ENCODE data around the gene TMEM131L.

Gene TMEM131L

GRCh38 chr4:153474251-153474650 is 8.1 kb downstream of the TMEM131L start:
- DNase-seq: no peak

- DNase-seq: no peak
Measured at GRCh38 chr4:153476829-153477574, 10.8 kb downstream of the TMEM131L start.

- DNase-seq: no peak
Measured at GRCh38 chr4:153479101-153479500, 12.9 kb downstream of the TMEM131L start.

- DNase-seq: no peak
Measured at GRCh38 chr4:153480704-153481103, 14.5 kb downstream of the TMEM131L start.

GRCh38 chr4:153481478-153481877 is 15.3 kb downstream of the TMEM131L start:
- DNase-seq: no peak

- no peak for DNase-seq
Measured at GRCh38 chr4:153483432-153484418, 17.6 kb downstream of the TMEM131L start.

GRCh38 chr4:153485359-153485758 is 19.2 kb downstream of the TMEM131L start:
- no peak for DNase-seq

- no peak for DNase-seq
Measured at GRCh38 chr4:153485860-153486259, 19.7 kb downstream of the TMEM131L start.

- DNase-seq: no peak
Measured at GRCh38 chr4:153486281-153487151, 20.4 kb downstream of the TMEM131L start.

GRCh38 chr4:153488006-153488891 is 22.1 kb downstream of the TMEM131L start:
- peak in 7 of 14 donors; percentile 10 to 55 (median 35) for DNase-seq

- no peak for DNase-seq
Measured at GRCh38 chr4:153489856-153490558, 23.8 kb downstream of the TMEM131L start.

GRCh38 chr4:153490985-153491483 is 24.9 kb downstream of the TMEM131L start:
- DNase-seq: no peak

GRCh38 chr4:153494562-153494961 is 28.4 kb downstream of the TMEM131L start:
- DNase-seq: no peak

- DNase-seq: no peak
Measured at GRCh38 chr4:153495480-153496193, 29.5 kb downstream of the TMEM131L start.

GRCh38 chr4:153497091-153497531 is 31.0 kb downstream of the TMEM131L start:
- no peak for DNase-seq

GRCh38 chr4:153497988-153498967 is 32.1 kb downstream of the TMEM131L start:
- no peak for DNase-seq

GRCh38 chr4:153499005-153499404 is 32.8 kb downstream of the TMEM131L start:
- no peak for DNase-seq

GRCh38 chr4:153501578-153501977 is 35.4 kb downstream of the TMEM131L start:
- DNase-seq: no peak
